ENCODE measurements around the gene FAAH. TPM values are rescaled to one million over a fixed set of nuclear protein-coding genes. Genes with fewer than 3 reads are reported as not detected.

The FAAH gene
- total RNA-seq, 1 donor from 2014 or later = 9.8 TPM

- ATAC-seq = no peak
- intact Hi-C loops (cut with micrococcal nuclease) = no loop called here
These were observed 50.3 kb downstream of the FAAH start for GRCh38 chr1:46444466-46444865.

DNA sequence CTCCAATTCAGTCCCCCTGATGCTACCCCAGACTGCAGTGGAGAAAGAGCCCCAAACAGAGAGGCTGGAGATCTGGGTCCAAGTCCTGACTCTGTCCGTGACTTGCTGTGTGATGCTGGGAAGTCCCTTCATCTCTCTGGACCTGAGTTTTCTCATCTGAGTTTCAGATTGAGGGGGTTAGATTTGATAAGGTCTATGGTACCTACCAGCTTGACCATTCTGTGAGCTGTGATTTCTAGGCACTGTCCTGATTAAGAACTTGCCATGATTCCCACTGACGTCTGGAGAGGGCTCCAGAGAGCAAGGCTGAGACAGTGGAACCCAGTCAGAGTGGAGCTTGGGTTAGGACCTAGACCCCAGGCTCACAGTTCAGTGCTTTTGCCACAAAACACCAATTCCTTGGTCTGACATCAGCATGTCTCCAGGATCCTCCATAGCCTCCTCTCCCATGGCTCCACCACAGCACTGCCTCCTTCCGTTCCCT is 51.7 kb downstream of the FAAH start:
- intact Hi-C loops (cut with micrococcal nuclease) = loop anchor here (5.0 kb wide), 1 partner anchor 81 kb away; no protein-coding TSS in a partner anchor
- DNase-seq = no peak
- ATAC-seq = no peak

More at GRCh38 chr1:46444466-46444865, 50.3 kb downstream of the FAAH start:
- no peak for DNase-seq

- peak; percentile 87 for DNase-seq
- peak; percentile 72 for ATAC-seq
- intact Hi-C loops (cut with micrococcal nuclease) = loop anchor here (5.0 kb wide), 1 partner anchor 80 kb away; no protein-coding TSS in a partner anchor
These were observed 52.8 kb downstream of the FAAH start for GRCh38 chr1:46446646-46447498.

GRCh38 chr1:46447499-46448108 is 53.5 kb downstream of the FAAH start:
- ATAC-seq (no peak), DNase-seq (no peak)
- intact Hi-C loops (cut with micrococcal nuclease) = loop anchor here (5.0 kb wide), 1 partner anchor 80 kb away; no protein-coding TSS in a partner anchor

GRCh38 chr1:46448109-46448911 is 54.2 kb downstream of the FAAH start:
- DNase-seq (no peak), ATAC-seq (peak; percentile 37)
- intact Hi-C loops (cut with micrococcal nuclease) = loop anchor here (5.0 kb wide), 1 partner anchor 79 kb away; no protein-coding TSS in a partner anchor

- ATAC-seq (no peak), DNase-seq (no peak)
- intact Hi-C loops (cut with micrococcal nuclease) = loop anchor here (5.0 kb wide), 1 partner anchor 78 kb away; no protein-coding TSS in a partner anchor
These were observed 55.4 kb downstream of the FAAH start for GRCh38 chr1:46449223-46450159.

DNA sequence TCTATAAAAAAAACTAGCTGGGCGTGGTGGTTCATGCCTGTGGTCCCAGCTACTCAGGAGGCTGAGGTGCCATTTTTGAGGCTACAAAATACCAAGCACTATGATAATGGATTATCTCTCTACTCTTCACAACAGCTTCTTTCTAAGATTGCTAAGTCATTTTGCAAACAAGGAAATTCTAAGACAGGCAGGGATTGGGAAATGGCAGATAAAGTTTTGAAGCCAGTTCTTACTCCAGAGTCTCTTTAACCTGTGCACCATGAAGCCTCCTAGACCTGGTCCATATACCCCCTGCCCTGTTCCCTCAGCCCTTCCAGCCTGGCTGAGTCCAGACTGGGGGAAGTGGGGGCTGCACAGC is 56.0 kb downstream of the FAAH start:
- intact Hi-C loops (cut with micrococcal nuclease) = no loop called here
- ATAC-seq = no peak
- DNase-seq = no peak

DNA sequence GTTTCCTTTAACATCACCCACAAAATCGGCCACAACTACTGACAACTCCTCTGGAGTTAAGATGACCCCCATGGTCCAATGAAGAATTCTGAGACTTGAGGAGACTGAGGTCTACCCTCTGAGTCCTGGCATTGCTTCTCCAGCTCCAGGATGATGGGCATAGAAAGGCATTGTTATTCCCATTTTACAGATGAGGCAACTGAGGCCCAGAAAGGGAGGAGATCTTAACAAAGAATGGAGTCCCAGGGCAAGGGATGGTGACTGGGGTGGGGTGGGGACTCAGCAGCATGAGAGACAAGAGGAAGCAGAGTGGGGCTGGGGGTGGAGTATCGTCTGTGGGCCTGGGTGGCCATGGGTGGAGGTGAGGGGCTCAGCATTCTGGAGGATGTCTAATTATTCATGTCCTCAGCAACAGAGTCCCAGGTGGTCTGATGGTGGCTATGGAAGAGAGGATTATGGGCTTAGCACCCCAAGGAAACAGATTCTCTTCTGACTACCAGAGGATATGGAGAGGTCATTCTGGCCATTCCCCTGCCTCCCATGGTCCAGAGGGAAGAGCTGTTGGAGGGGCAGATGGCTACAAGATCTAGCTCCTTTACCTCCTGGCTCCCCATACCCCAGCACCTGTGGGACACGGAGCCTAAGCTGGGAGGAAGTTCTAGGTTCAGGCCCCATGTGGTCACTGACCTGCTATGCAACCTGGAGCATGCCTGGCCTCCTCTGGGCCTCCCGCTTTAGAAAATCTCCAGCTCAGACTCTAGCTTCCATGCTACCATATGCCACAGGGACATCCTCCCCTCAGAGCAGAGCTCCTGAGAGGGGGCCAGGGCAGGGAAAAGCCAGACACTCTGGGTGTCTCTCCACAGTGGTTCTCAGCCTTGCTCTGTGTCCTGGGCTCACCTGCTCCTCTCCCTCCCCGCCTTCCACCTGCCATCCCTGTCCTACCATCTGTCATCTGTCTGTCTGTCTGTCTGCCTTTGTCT is 58.1 kb downstream of the FAAH start:
- no peak for ATAC-seq
- intact Hi-C loops (cut with micrococcal nuclease) = no loop called here
- DNase-seq = no peak

GRCh38 chr1:46452931-46453325 is 58.8 kb downstream of the FAAH start:
- intact Hi-C loops (cut with micrococcal nuclease) = no loop called here
- DNase-seq (no peak), ATAC-seq (no peak)

- ATAC-seq (no peak), DNase-seq (no peak)
- intact Hi-C loops (cut with micrococcal nuclease) = no loop called here
These were observed 59.3 kb downstream of the FAAH start for GRCh38 chr1:46453449-46453848.

- DNase-seq (no peak), ATAC-seq (no peak)
- intact Hi-C loops (cut with micrococcal nuclease) = no loop called here
These were observed 61.8 kb downstream of the FAAH start for GRCh38 chr1:46455951-46456350.

DNA sequence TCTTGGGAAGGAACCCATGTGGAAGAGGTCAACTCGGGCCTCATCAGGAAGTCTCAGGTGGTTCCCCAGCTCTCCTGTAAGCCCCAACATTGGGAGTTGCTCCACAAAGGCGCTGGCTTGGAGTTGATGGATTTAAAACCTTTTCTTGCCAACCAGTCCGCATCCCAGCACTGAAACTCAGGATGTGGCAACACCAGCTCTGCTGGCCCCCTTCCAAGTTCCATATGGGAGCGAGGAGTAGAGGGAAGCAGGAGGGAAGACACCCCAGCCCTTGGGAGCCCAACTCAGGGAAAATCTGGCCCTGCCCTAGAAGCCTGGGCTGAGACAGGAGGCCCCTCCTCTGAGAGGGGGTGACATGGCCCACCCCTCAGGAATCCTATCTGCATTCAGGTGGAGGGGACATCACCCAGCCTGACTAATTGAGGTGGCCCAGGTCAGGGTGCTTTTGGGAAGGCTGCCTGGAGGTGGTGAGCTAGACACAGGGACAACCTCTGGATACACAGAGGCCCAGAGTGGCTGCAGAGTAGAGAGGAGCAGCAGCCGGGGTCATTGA is 62.4 kb downstream of the FAAH start:
- DNase-seq (no peak), ATAC-seq (no peak)
- intact Hi-C loops (cut with micrococcal nuclease) = no loop called here

- DNase-seq (no peak), ATAC-seq (no peak)
- intact Hi-C loops (cut with micrococcal nuclease) = no loop called here
These were observed 63.1 kb downstream of the FAAH start for GRCh38 chr1:46457178-46457577.

- intact Hi-C loops (cut with micrococcal nuclease) = no loop called here
- no peak for ATAC-seq
- DNase-seq = no peak
These were observed 64.1 kb downstream of the FAAH start for GRCh38 chr1:46458190-46458589.

GRCh38 chr1:46458846-46459245 is 64.7 kb downstream of the FAAH start:
- ATAC-seq (no peak), DNase-seq (no peak)
- intact Hi-C loops (cut with micrococcal nuclease) = no loop called here

- ATAC-seq (no peak), DNase-seq (no peak)
- intact Hi-C loops (cut with micrococcal nuclease) = no loop called here
These were observed 65.2 kb downstream of the FAAH start for GRCh38 chr1:46459315-46459714.

Data from left ventricle myocardium superior (tissue), 1 donor.